ENCODE results near the gene COLEC11. TPM values are rescaled to one million over a fixed set of nuclear protein-coding genes. Genes with fewer than 3 reads are reported as not detected.
"Not testable (repeated sequence)": the region's sequence is repeated elsewhere in the genome, so short reads cannot be mapped to it uniquely, and the experiment has no call there.

The COLEC11 gene
- total and polyA plus RNA-seq, 10 donors: 0.64 to 8.0 (median 3.1) TPM

DNA sequence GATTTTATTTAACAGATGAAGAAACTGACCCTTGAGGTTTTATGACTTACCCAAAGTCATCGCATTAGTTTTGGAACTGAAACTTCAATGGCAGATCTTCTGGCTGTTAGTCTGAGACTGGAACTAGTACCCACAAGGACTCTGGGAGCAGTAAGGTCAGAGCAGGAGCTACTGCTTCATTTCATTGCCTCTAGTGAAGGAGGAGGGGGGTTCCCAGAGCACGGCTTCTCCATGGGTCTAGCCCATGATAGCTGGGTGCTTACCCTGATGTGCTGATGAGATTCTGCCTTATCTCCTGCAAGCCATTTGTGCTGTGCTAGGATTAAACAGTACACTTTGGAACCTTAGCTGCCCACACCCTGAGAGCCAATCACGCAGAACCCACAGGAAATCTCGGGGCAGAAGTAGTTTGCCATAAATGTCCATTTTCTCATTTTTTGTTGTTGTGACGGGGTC is 31.4 kb upstream of the COLEC11 start:
- 66 to 83% (median 70%) methylated on average over 5 of the region's 5 CpGs for WGBS, 5 donors
- Histone ChIP-seq H3K27ac (peak overlapping the region in 6 of 8 donors; percentile 26 to 61 (median 42)), H3K4me1 (peaks cover 0 to 24% (median 14%) of the 10 kb centered on the region in 6 donors), H3K36me3 (peaks cover 0 to 7% (median 0%) of the 10 kb centered on the region in 6 donors), H3K4me3 (peak overlapping the region in 1 of 8 donors; percentile 14), H3K9me3 (no peaks in the 10 kb centered on the region), H3K27me3 (replicated peaks in 1 of 7) (no peaks in the 10 kb centered on the region)
- intact Hi-C loops (cut with DNase I; ENCODE audit: low total_unique reads): no loop called here
- DNase-seq: no peak
- TF ChIP-seq POLR2A (IDR thresholded peaks at IDR 0.05): no peak
- no peak for TF ChIP-seq POLR2AphosphoS5 (IDR thresholded peaks at IDR 0.05)
- TF ChIP-seq CTCF (IDR thresholded peaks at IDR 0.05 in 8 of 11, conservative IDR thresholded peaks at IDR 0.05 in 3 of 11): no peak

DNA sequence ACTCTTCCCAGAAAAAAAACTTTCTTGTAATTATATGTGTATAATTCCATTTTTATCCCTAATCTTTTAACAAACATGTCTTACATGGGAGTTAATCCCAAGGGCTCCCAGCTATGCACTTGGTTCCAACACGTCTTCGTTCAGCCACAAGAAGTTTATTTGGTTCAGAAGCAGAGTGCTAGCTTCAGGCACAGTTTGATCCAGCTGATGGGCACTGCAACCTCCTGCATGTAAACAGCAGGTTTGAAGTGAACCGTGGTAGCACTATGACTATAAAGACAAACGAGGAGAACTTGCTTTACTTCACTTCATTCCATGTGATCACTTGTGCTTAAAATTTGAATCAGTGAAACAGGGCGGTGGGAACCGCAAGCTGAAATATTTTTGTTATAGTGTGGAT is 29.8 kb upstream of the COLEC11 start:
- Histone ChIP-seq H3K27me3 (replicated peaks in 1 of 7) (no peaks in the 10 kb centered on the region), H3K4me1 (peaks cover 0 to 8% (median 2%) of the 10 kb centered on the region in 6 donors), H3K27ac (no peak overlapping the region), H3K9me3 (no peaks in the 10 kb centered on the region), H3K36me3 (peaks cover 0 to 7% (median 0%) of the 10 kb centered on the region in 6 donors), H3K4me3 (no peak overlapping the region)
- TF ChIP-seq CTCF (IDR thresholded peaks at IDR 0.05 in 8 of 11, conservative IDR thresholded peaks at IDR 0.05 in 3 of 11) (no peak), POLR2AphosphoS5 (IDR thresholded peaks at IDR 0.05) (no peak), POLR2A (IDR thresholded peaks at IDR 0.05) (no peak)
- no peak for DNase-seq
- 73 to 93% (median 84%) methylated on average over 6 of the region's 6 CpGs for WGBS, 5 donors
- intact Hi-C loops (cut with DNase I; ENCODE audit: low total_unique reads): no loop called here

- peaks cover 0 to 1% (median 0%) of the 10 kb centered on the region in 6 donors for H3K36me3 ChIP-seq
- no peak for TF ChIP-seq POLR2AphosphoS5 (IDR thresholded peaks at IDR 0.05)
- TF ChIP-seq CTCF (IDR thresholded peaks at IDR 0.05 in 8 of 11, conservative IDR thresholded peaks at IDR 0.05 in 3 of 11): no peak
- no peak for TF ChIP-seq POLR2A (IDR thresholded peaks at IDR 0.05)
- no peak overlapping the region for H3K27ac ChIP-seq
- H3K4me1 ChIP-seq: peaks cover 0 to 6% (median 0%) of the 10 kb centered on the region in 6 donors
- intact Hi-C loops (cut with DNase I; ENCODE audit: low total_unique reads): no loop called here
- H3K27me3 ChIP-seq (replicated peaks in 1 of 7): no peaks in the 10 kb centered on the region
- H3K9me3 ChIP-seq: no peaks in the 10 kb centered on the region
- H3K4me3 ChIP-seq: no peak overlapping the region
- WGBS, 5 donors: 93 to 95% (median 94%) methylated on average over 9 of the region's 9 CpGs
- no peak for DNase-seq
Observed at GRCh38 chr2:3566806-3567205, 28.1 kb upstream of the COLEC11 start.

- H3K36me3 ChIP-seq; H3K4me3 ChIP-seq; H3K9me3 ChIP-seq; DNase-seq; H3K27ac ChIP-seq; intact Hi-C loops (cut with DNase I; ENCODE audit: low total_unique reads); H3K27me3 ChIP-seq (replicated peaks in 1 of 7): not testable (repeated sequence)
- H3K4me1 ChIP-seq: peaks cover 0 to 11% (median 4%) of the 10 kb centered on the region in 6 donors
- WGBS, 5 donors: 92 to 97% (median 96%) methylated on average over 15 to 23 of the region's 23 CpGs
Observed at GRCh38 chr2:3569656-3570055, 25.3 kb upstream of the COLEC11 start.

DNA sequence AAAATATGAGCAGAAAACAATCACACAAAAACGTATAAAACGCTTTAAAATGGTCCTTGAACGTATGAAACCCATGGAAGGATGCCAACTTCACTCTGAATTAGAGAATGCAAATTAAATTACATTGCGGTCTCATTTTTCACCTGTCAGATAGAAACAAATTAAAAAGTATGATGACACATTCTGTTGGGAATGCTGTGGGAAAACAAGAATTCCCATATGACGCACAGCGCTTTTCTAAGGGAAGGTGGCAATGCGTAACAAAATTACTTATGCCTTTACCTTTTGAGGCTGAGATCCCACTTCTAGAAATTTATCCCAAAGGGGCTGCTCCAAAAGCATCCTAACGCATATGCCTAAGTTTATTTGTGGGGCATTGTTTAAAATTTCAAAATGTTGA is 23.6 kb upstream of the COLEC11 start:
- 83 to 92% (median 87%) methylated on average over 8 of the region's 8 CpGs for WGBS, 5 donors
- Histone ChIP-seq H3K4me1 (peaks cover 2 to 22% (median 12%) of the 10 kb centered on the region in 6 donors), H3K27ac (no peak overlapping the region), H3K36me3 (peaks cover 0 to 3% (median under 1%) of the 10 kb centered on the region in 6 donors), H3K4me3 (no peak overlapping the region), H3K27me3 (replicated peaks in 1 of 7) (no peaks in the 10 kb centered on the region), H3K9me3 (no peaks in the 10 kb centered on the region)
- TF ChIP-seq CTCF (IDR thresholded peaks at IDR 0.05 in 8 of 11, conservative IDR thresholded peaks at IDR 0.05 in 3 of 11) (no peak), POLR2AphosphoS5 (IDR thresholded peaks at IDR 0.05) (no peak), POLR2A (IDR thresholded peaks at IDR 0.05) (no peak)
- DNase-seq: no peak
- intact Hi-C loops (cut with DNase I; ENCODE audit: low total_unique reads): no loop called here

Measured in spleen (tissue), 11 donors.